Measurements from ENCODE around the gene ANKLE1.

Gene ANKLE1

DNA sequence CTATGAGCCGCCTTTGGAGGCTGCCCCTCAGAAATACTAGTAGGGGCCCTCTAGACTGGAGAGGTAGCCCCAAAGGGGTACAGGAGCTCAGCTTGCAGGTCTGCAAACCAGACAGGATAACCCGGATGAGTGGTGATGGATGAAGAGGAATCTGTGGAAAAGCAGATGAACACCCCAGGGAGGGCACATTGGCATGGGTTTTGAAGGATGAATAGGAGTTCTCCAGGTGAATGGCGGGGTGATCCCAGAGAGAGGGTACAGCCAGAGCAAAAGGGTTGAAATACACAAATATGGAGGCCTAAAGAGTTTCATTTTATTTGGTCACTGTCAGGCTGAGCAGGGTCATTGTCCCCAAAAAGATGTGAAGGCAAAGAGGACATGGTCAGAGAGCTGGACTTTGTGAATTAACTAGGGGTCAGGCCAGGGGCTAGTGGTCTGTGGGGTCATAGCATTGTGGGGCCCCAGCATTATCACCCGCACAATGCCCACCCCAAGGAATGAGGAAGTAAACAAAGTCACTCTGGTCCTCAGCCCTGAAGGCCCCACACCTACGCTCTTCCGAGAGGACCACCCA, 40.8 kb upstream of the ANKLE1 start:
- TF ChIP-seq TAF1 (IDR thresholded peaks at IDR 0.05; ENCODE audit: borderline replicate concordance, insufficient read depth, low read length) (no peak), FOXP2 (optimal IDR thresholded peaks at IDR 0.05; ENCODE audit: borderline replicate concordance, extremely low read depth, extremely low read length, insufficient read depth) (no peak), POLR2AphosphoS5 (IDR thresholded peaks at IDR 0.05; ENCODE audit: low read depth, low read length) (no peak), SIN3A (IDR thresholded peaks at IDR 0.05; ENCODE audit: borderline replicate concordance, insufficient read depth, low read length) (no peak)
- TF ChIP-seq, protein P1, sequence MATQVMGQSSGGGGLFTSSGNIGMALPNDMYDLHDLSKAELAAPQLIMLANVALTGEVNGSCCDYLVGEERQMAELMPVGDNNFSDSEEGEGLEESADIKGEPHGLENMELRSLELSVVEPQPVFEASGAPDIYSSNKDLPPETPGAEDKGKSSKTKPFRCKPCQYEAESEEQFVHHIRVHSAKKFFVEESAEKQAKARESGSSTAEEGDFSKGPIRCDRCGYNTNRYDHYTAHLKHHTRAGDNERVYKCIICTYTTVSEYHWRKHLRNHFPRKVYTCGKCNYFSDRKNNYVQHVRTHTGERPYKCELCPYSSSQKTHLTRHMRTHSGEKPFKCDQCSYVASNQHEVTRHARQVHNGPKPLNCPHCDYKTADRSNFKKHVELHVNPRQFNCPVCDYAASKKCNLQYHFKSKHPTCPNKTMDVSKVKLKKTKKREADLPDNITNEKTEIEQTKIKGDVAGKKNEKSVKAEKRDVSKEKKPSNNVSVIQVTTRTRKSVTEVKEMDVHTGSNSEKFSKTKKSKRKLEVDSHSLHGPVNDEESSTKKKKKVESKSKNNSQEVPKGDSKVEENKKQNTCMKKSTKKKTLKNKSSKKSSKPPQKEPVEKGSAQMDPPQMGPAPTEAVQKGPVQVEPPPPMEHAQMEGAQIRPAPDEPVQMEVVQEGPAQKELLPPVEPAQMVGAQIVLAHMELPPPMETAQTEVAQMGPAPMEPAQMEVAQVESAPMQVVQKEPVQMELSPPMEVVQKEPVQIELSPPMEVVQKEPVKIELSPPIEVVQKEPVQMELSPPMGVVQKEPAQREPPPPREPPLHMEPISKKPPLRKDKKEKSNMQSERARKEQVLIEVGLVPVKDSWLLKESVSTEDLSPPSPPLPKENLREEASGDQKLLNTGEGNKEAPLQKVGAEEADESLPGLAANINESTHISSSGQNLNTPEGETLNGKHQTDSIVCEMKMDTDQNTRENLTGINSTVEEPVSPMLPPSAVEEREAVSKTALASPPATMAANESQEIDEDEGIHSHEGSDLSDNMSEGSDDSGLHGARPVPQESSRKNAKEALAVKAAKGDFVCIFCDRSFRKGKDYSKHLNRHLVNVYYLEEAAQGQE (IDR thresholded peaks at IDR 0.05; ENCODE audit: insufficient read depth in 1 of 2, low read depth in 2 of 2, low read length in 2 of 2) = no peak

- no peak for TF ChIP-seq TAF1 (IDR thresholded peaks at IDR 0.05; ENCODE audit: borderline replicate concordance, insufficient read depth, low read length)
- TF ChIP-seq FOXP2 (optimal IDR thresholded peaks at IDR 0.05; ENCODE audit: borderline replicate concordance, extremely low read depth, extremely low read length, insufficient read depth) = no peak
- TF ChIP-seq POLR2AphosphoS5 (IDR thresholded peaks at IDR 0.05; ENCODE audit: low read depth, low read length) = no peak
- TF ChIP-seq, protein P1 (IDR thresholded peaks at IDR 0.05; ENCODE audit: insufficient read depth in 1 of 2, low read depth in 2 of 2, low read length in 2 of 2) = no peak
- no peak for TF ChIP-seq SIN3A (IDR thresholded peaks at IDR 0.05; ENCODE audit: borderline replicate concordance, insufficient read depth, low read length)
These were observed 39.1 kb upstream of the ANKLE1 start for GRCh38 chr19:17242431-17243208.

- TF ChIP-seq FOXP2 (optimal IDR thresholded peaks at IDR 0.05; ENCODE audit: borderline replicate concordance, extremely low read depth, extremely low read length, insufficient read depth) (no peak), SIN3A (IDR thresholded peaks at IDR 0.05; ENCODE audit: borderline replicate concordance, insufficient read depth, low read length) (no peak), POLR2AphosphoS5 (IDR thresholded peaks at IDR 0.05; ENCODE audit: low read depth, low read length) (no peak), TAF1 (IDR thresholded peaks at IDR 0.05; ENCODE audit: borderline replicate concordance, insufficient read depth, low read length) (no peak)
- TF ChIP-seq, protein P1 (IDR thresholded peaks at IDR 0.05; ENCODE audit: insufficient read depth in 1 of 2, low read depth in 2 of 2, low read length in 2 of 2) = no peak
These were observed 38.4 kb upstream of the ANKLE1 start for GRCh38 chr19:17243211-17243829.

DNA sequence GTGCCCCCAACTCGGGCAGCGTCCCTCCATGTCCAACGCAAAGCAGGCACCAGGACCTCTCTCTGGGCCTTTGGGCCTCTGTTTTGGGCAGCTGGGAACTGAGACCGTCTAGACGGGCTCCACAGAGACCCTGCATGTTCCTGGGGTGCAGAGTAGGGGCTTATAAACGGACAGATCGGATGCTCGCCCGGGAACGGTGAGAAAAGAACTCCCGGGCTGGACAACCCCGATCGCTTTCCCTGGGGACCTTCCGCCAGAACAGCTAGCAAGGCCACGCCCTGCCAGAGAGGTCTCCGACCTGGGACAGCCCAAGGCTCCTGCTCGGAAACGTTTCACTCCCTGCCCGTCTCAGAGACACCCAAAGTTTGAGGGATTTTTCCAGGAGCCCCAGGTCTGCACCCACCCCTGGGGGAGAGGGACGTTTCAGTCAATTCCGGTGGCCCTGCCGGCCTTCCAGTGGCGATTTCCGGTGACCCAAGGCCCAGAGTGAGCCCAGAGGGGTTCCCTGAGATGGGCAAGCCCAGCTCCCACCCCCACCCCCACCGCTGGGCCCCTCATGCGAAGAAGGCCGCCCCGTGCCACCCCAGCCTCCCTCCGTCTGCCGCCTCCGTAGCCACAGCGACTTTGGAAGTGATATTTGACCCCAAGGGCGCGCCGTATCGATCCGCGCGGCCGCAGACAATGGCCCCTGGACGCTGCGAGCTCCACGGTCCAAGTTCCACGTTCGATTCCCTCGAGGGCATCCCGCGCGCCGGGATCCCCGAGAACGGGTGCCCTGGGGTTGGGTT, 37.7 kb upstream of the ANKLE1 start:
- no peak for TF ChIP-seq SIN3A (IDR thresholded peaks at IDR 0.05; ENCODE audit: borderline replicate concordance, insufficient read depth, low read length)
- TF ChIP-seq, protein P1 (IDR thresholded peaks at IDR 0.05; ENCODE audit: insufficient read depth in 1 of 2, low read depth in 2 of 2, low read length in 2 of 2) = no peak
- TF ChIP-seq TAF1 (IDR thresholded peaks at IDR 0.05; ENCODE audit: borderline replicate concordance, insufficient read depth, low read length) = no peak
- TF ChIP-seq FOXP2 (optimal IDR thresholded peaks at IDR 0.05; ENCODE audit: borderline replicate concordance, extremely low read depth, extremely low read length, insufficient read depth) = no peak
- no peak; the same call in 1 of the 2 replicates for TF ChIP-seq POLR2AphosphoS5 (IDR thresholded peaks at IDR 0.05; ENCODE audit: low read depth, low read length)
